ENCODE results near the gene SLC29A4.

Gene SLC29A4, protein sequence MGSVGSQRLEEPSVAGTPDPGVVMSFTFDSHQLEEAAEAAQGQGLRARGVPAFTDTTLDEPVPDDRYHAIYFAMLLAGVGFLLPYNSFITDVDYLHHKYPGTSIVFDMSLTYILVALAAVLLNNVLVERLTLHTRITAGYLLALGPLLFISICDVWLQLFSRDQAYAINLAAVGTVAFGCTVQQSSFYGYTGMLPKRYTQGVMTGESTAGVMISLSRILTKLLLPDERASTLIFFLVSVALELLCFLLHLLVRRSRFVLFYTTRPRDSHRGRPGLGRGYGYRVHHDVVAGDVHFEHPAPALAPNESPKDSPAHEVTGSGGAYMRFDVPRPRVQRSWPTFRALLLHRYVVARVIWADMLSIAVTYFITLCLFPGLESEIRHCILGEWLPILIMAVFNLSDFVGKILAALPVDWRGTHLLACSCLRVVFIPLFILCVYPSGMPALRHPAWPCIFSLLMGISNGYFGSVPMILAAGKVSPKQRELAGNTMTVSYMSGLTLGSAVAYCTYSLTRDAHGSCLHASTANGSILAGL

DNA sequence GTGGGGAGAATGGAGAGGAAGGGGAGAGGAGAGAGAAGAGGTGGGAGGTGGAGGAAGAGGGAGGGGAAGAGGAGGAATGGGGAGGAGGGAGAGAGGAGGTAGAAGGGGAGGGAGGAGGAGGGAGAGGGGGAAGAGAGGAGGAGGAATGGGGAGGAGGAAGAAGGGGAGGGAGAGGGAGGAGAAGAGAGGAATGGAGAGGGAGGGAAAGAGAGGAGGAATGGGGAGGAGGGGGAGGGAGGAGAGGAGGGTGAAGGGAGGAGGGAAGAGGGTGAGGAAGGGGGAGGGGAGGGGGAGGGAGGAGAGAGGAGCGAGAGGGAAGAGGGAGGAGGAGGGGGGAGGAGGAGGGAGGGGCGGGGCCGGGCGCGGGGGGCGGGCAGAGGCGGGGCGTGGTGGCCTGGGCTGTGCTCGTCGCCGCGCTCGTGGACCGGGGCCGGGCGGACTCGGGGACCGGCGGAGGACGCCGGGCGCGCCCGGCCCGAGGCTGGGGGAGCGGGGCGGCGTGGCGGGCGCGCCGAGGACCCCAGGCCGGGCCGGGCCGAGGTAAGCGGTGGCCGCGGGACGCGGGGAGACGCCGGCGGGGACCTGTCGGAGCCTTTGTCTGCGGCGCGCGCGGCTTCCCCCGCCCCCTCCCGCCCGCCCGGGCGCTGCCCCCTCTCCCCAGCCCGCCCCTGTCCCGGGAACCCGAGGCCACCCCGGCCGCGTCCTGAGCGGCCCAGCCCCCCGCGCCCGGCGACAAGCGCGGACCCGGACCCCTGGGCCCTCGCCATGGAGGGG lies at the start of gene SLC29A4:
TSS of gene SLC29A4 (plus strand) at position 401 of the 774 bp plus-strand sequence. CDS start 4,874 bp downstream, outside the sequence.
- Histone ChIP-seq H3K4me3 (ENCODE audit: severe bottlenecking) (peak within 1 kb of the TSS; percentile 33), H3K36me3 (ENCODE audit: low read depth) (no peaks in the 10 kb centered on the region), H3K4me1 (ENCODE audit: insufficient read depth, poor library complexity, severe bottlenecking) (no peaks in the 10 kb centered on the region), H3K27ac (ENCODE audit: poor library complexity, severe bottlenecking) (no peak within 1 kb of the TSS), H3K9me3 (ENCODE audit: severe bottlenecking) (no peaks in the 10 kb centered on the region), H3K27me3 (ENCODE audit: insufficient read depth, poor library complexity, severe bottlenecking) (no peaks in the 10 kb centered on the region)
- no peak for ATAC-seq (ENCODE audit: low read depth)
- TF ChIP-seq, protein P1, sequence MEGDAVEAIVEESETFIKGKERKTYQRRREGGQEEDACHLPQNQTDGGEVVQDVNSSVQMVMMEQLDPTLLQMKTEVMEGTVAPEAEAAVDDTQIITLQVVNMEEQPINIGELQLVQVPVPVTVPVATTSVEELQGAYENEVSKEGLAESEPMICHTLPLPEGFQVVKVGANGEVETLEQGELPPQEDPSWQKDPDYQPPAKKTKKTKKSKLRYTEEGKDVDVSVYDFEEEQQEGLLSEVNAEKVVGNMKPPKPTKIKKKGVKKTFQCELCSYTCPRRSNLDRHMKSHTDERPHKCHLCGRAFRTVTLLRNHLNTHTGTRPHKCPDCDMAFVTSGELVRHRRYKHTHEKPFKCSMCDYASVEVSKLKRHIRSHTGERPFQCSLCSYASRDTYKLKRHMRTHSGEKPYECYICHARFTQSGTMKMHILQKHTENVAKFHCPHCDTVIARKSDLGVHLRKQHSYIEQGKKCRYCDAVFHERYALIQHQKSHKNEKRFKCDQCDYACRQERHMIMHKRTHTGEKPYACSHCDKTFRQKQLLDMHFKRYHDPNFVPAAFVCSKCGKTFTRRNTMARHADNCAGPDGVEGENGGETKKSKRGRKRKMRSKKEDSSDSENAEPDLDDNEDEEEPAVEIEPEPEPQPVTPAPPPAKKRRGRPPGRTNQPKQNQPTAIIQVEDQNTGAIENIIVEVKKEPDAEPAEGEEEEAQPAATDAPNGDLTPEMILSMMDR (IDR thresholded peaks at IDR 0.05; ENCODE audit: poor library complexity, severe bottlenecking), result no peak
- no peak for DNase-seq (ENCODE audit: low spot score)

DNA sequence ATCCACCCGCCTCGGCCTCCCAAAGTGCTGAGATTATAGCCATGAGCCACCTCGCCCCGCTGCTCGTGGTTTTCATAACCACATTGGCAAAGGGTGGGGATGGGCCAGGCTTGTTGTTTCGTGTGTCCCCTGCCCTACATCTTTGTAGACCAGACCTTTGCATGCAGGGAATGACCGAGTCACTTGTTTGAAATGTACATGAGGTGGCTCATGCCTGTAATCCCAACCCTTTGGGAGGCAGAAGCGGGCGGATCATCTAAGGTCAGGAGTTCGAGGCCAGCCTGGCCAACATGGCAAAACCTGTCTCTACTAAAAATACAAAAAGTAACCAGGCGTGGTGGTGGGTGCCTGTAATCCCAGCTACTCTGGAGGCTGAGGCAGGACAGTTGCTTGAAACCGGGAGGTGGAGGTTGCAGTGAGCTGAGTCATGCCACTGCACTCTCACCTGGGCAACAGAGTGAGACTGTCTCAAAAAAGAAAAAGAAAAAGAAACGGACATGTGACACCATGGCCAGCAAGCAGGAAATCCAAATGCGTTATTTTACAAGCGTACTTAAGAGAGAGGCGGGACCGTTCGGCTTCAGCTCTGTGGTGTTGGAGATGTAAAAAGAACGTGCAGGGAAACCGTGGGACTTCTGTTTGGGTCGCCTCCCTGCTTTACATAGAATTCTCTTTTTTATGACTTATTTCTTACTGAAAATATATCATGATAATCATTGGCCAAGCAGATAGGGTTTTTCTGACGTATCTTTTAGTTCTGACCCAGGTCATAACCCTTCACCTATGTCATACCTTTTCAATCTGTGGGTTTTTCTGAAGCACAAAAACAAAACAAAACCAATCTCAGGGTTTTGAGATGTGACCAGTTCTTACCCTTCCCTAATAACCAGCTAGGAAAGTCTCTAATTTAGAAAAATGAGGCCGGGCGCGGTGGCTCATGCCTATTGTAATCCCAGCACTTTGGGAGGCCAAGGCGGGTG lies 47.6 kb upstream of the SLC29A4 start:
- TF ChIP-seq, protein P1 (IDR thresholded peaks at IDR 0.05; ENCODE audit: poor library complexity, severe bottlenecking), result no peak
- Histone ChIP-seq H3K36me3 (ENCODE audit: low read depth) (peaks cover 13% of the 10 kb centered on the region), H3K27ac (ENCODE audit: poor library complexity, severe bottlenecking) (no peak overlapping the region), H3K4me1 (ENCODE audit: insufficient read depth, poor library complexity, severe bottlenecking) (peaks cover 7% of the 10 kb centered on the region), H3K27me3 (ENCODE audit: insufficient read depth, poor library complexity, severe bottlenecking) (no peaks in the 10 kb centered on the region), H3K9me3 (ENCODE audit: severe bottlenecking) (no peaks in the 10 kb centered on the region), H3K4me3 (ENCODE audit: severe bottlenecking) (no peak overlapping the region)
- ATAC-seq (ENCODE audit: low read depth), result peak; percentile 37; the same call in 2 of the 3 replicates
- no peak for DNase-seq (ENCODE audit: low spot score)

DNA sequence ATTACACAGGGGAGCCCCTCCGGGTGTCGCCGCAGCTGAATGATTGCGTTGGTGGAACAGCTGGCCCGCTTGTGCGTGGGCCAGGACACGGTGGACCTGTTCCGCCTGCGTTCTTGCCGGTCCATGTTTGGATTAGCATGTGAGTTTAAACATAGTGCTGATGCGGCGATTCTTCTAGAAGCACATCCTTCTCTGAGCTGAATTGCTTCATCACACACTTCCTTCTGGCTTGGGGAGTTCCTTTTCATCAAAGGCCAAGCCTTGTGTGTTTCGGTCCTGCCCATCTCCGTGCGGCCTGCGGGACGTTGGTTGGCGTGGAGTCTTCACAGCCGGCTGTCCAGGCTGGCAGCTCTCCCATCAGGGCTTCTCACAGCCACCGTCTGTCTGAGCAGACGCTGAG lies 45.5 kb upstream of the SLC29A4 start:
- ATAC-seq (ENCODE audit: low read depth) (no peak), DNase-seq (ENCODE audit: low spot score) (no peak)
- H3K36me3 ChIP-seq (ENCODE audit: low read depth), result no peaks in the 10 kb centered on the region
- no peak overlapping the region for H3K4me3 ChIP-seq (ENCODE audit: severe bottlenecking)
- TF ChIP-seq, protein P1 (IDR thresholded peaks at IDR 0.05; ENCODE audit: poor library complexity, severe bottlenecking), result no peak
- peaks cover 7% of the 10 kb centered on the region for H3K4me1 ChIP-seq (ENCODE audit: insufficient read depth, poor library complexity, severe bottlenecking)
- H3K27me3 ChIP-seq (ENCODE audit: insufficient read depth, poor library complexity, severe bottlenecking), result no peaks in the 10 kb centered on the region
- H3K27ac ChIP-seq (ENCODE audit: poor library complexity, severe bottlenecking), result no peak overlapping the region
- no peaks in the 10 kb centered on the region for H3K9me3 ChIP-seq (ENCODE audit: severe bottlenecking)

DNA sequence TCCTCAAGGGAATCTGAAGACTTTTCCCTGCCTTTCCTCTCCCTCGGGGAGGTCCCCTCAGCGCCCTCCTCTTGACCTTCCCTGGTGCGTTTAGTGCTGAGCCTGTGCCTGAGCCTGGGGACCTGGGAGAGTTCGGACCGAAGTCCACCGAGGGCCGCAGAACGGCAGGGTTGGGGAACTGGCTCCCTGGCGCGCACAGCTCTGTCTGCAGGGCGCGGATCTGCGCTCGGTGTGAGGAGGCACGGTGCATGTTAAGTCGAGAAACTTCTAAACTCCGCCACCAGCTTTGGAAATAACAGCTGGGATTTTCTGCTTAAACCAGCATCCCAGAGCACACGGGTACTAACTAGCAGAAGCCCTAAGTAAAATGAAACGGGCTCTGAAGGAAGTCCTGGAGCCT lies 44.2 kb upstream of the SLC29A4 start:
- DNase-seq (ENCODE audit: low spot score) (no peak), ATAC-seq (ENCODE audit: low read depth) (no peak)
- Histone ChIP-seq H3K36me3 (ENCODE audit: low read depth) (no peaks in the 10 kb centered on the region), H3K4me1 (ENCODE audit: insufficient read depth, poor library complexity, severe bottlenecking) (peaks cover 7% of the 10 kb centered on the region), H3K9me3 (ENCODE audit: severe bottlenecking) (no peaks in the 10 kb centered on the region), H3K27me3 (ENCODE audit: insufficient read depth, poor library complexity, severe bottlenecking) (no peaks in the 10 kb centered on the region), H3K27ac (ENCODE audit: poor library complexity, severe bottlenecking) (no peak overlapping the region), H3K4me3 (ENCODE audit: severe bottlenecking) (no peak overlapping the region)
- TF ChIP-seq, protein P1 (IDR thresholded peaks at IDR 0.05; ENCODE audit: poor library complexity, severe bottlenecking), result no peak

All from RWPE2 (cell line).